Right lobe of liver (tissue), 6 donors: ENCODE measurements around the gene SLC46A1. TPM values are rescaled to one million over a fixed set of nuclear protein-coding genes. Genes with fewer than 3 reads are reported as not detected.

Experiments used
- ATAC-seq, 4 donors: fragments of 200-7000 bp; cut with Tn5 transposase; one replicate each; pipeline ENCODE4 v1.9.1; 2020; ENCODE audit warnings: mild to moderate bottlenecking in 4 of 4, moderate library complexity in 4 of 4
- DNase-seq, 3 donors: peaks; one replicate each; pipeline ENCODE4 v3.0.0-alpha.2; 2020
- H3K27ac ChIP-seq, 3 donors: fragments of 200-600 bp; one replicate each; pipeline ENCODE4 v1.8.0; 2022
- H3K27me3 ChIP-seq, 2 donors: fragments of 200-600 bp; one replicate each; pipeline ENCODE4 v1.8.0; 2022
- H3K36me3 ChIP-seq, 4 donors: fragments of 200-600 bp; sonication (generic) in 1 of 4; one replicate each; pipeline versions ENCODE4 v1.5.1 to v1.8.0; 2017 to 2022; ENCODE audit warnings: control low read depth in 1 of 4
- H3K4me1 ChIP-seq, 4 donors: fragments of 200-600 bp; sonication (generic) in 1 of 4; one replicate each; pipeline versions ENCODE4 v1.5.1 to v1.8.0; 2017 to 2022; ENCODE audit warnings: control low read depth in 1 of 4
- H3K4me3 ChIP-seq, 3 donors: fragments of 200-600 bp; one replicate each; pipeline ENCODE4 v1.8.0; 2022
- H3K9me3 ChIP-seq, 4 donors: fragments of 200-600 bp; sonication (generic) in 1 of 4; one replicate each; pipeline versions ENCODE4 v1.5.1 to v1.8.0; 2017 to 2022; ENCODE audit warnings: control low read depth in 1 of 4
- POLR2A ChIP-seq: fragments of 450-650 bp; IDR thresholded peaks from one replicate; pipeline ENCODE4 v1.6.1; 2017; ENCODE audit warnings: antibody characterized with exemption, mild to moderate bottlenecking
- WGBS: methylation state at CpG from one replicate; pipeline ENCODE4 v1.1.6; 2018; ENCODE audit warnings: low coverage, low lambda C conversion rate; ENCODE audit not compliant: insufficient coverage; ENCODE audit errors: missing lambda C conversion rate; 5-methylcytosine and 5-hydroxymethylcytosine counted together
- intact Hi-C, 2 donors: fragments of 100-400 bp; cut with DNase I; formaldehyde crosslinking; loops; one replicate each; pipeline versions ENCODE4 v1.11.2 to v1.14.1; 2022
- total RNA-seq, 6 experiments: library from RNA; depleted of rRNA in 2 of 6; stranded (reverse); fragments of >200 nt in 2 of 6; fragmentation: NEBNext Ultra II Directional in 3 of 6; extraction: Animal tissue kit (Norgen Biotek cat#: 25700) in 3 of 6; gene quantifications; one replicate each; pipeline versions ENCODE4 v1.1.0 to v1.2.4, GENCODE V29; 2016 to 2023
- TF ChIP-seq, protein P1 (sequence below), 4 donors: fragments of 200-600 bp in 3 of 4; fragments of 450-650 bp in 1 of 4; IDR thresholded peaks; one replicate each; pipeline versions ENCODE4 v1.5.1 to v1.8.0; 2016 to 2022; ENCODE audit warnings: antibody characterized with exemption in 4 of 4, mild to moderate bottlenecking in 2 of 4
- donor health status: DM: no; HTN: yes; CAD: no.
- donor health status: DM: no; HTN: no; CAD: no.
- donor health status: DM: no; HTN: no; CAD: no.
- donor health status: DM: no; HTN: yes; CAD: no.
- donor health status: DM: no; HTN: yes; CAD: no.

Gene SLC46A1
- total RNA-seq, 6 experiments from 2014 or later: 22.1 to 44.6 (median 32.1) TPM

DNA sequence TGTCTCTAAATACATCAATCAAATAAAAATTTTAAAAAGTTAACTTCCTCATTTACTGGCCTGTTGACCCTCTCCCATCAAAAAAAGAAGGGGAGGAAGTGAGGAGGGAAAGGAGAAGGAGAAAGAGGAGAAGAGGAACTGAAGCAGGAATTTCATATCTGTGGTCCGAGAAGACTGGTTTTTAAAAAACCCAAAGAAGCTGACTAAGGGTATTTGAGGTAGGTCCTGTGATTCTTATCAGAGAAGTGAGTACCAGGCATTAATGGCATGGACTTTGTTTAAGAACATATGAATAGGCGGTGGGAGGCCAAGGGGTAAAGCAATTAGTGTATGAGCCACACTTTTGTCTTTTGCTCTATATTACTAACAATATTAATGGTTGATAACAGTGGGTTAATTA lies 2.0 kb downstream of the SLC46A1 start:
- peaks cover 0 to 32% (median 11%) of the 10 kb centered on the region in 4 donors for H3K4me1 ChIP-seq
- intact Hi-C loops: no loop called here

GRCh38 chr17:28402844-28403243 lies 3.2 kb downstream of the SLC46A1 start:
- no peak for DNase-seq
- no peak overlapping the region for H3K4me3 ChIP-seq
- peaks cover 0 to 44% (median 19%) of the 10 kb centered on the region in 4 donors for H3K4me1 ChIP-seq
- peaks cover 0 to 44% (median 10%) of the 10 kb centered on the region in 4 donors for H3K36me3 ChIP-seq
- no peaks in the 10 kb centered on the region for H3K27me3 ChIP-seq
- intact Hi-C loops: no loop called here
- TF ChIP-seq, protein P1, sequence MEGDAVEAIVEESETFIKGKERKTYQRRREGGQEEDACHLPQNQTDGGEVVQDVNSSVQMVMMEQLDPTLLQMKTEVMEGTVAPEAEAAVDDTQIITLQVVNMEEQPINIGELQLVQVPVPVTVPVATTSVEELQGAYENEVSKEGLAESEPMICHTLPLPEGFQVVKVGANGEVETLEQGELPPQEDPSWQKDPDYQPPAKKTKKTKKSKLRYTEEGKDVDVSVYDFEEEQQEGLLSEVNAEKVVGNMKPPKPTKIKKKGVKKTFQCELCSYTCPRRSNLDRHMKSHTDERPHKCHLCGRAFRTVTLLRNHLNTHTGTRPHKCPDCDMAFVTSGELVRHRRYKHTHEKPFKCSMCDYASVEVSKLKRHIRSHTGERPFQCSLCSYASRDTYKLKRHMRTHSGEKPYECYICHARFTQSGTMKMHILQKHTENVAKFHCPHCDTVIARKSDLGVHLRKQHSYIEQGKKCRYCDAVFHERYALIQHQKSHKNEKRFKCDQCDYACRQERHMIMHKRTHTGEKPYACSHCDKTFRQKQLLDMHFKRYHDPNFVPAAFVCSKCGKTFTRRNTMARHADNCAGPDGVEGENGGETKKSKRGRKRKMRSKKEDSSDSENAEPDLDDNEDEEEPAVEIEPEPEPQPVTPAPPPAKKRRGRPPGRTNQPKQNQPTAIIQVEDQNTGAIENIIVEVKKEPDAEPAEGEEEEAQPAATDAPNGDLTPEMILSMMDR (IDR thresholded peaks at IDR 0.05): no peak
- TF ChIP-seq POLR2A: no peak
- H3K27ac ChIP-seq: no peak overlapping the region
- no peaks in the 10 kb centered on the region for H3K9me3 ChIP-seq
- WGBS: 90% methylated on average over 5 of the region's 6 CpGs
- ATAC-seq: no peak

More for the DNA sequence above, 2.0 kb downstream of the SLC46A1 start:
- H3K4me3 ChIP-seq: peak overlapping the region in 2 of 3 donors; percentile 93 to 94
- no peaks in the 10 kb centered on the region for H3K27me3 ChIP-seq
- H3K9me3 ChIP-seq: no peaks in the 10 kb centered on the region
- WGBS: 36% methylated on average over 2 of the region's 2 CpGs
- DNase-seq: no peak
- ATAC-seq: no peak
- peak overlapping the region in 1 of 3 donors; percentile 5 for H3K27ac ChIP-seq
- H3K36me3 ChIP-seq: peaks cover 0 to 43% (median 10%) of the 10 kb centered on the region in 4 donors
- TF ChIP-seq, protein P1 (IDR thresholded peaks at IDR 0.05): no peak
- no peak for TF ChIP-seq POLR2A

GRCh38 chr17:28402224-28402630 lies 3.8 kb downstream of the SLC46A1 start:
- ATAC-seq: no peak
- H3K9me3 ChIP-seq: no peaks in the 10 kb centered on the region
- no peaks in the 10 kb centered on the region for H3K27me3 ChIP-seq
- no peak overlapping the region for H3K27ac ChIP-seq
- no peak for TF ChIP-seq POLR2A
- intact Hi-C loops: no loop called here
- peaks cover 0 to 50% (median 21%) of the 10 kb centered on the region in 4 donors for H3K4me1 ChIP-seq
- 20% methylated on average over 2 of the region's 3 CpGs for WGBS
- DNase-seq: no peak
- no peak overlapping the region for H3K4me3 ChIP-seq
- H3K36me3 ChIP-seq: peaks cover 0 to 44% (median 10%) of the 10 kb centered on the region in 4 donors

- intact Hi-C loops: no loop called here
- Histone ChIP-seq H3K27ac (no peak overlapping the region), H3K4me3 (no peak overlapping the region), H3K4me1 (peaks cover 0 to 46% (median 18%) of the 10 kb centered on the region in 4 donors), H3K36me3 (peaks cover 0 to 51% (median 10%) of the 10 kb centered on the region in 4 donors), H3K27me3 (no peaks in the 10 kb centered on the region), H3K9me3 (no peaks in the 10 kb centered on the region)
- no peak for TF ChIP-seq POLR2A
- TF ChIP-seq, protein P1 (IDR thresholded peaks at IDR 0.05): no peak
- DNase-seq: no peak
- 63% methylated on average over 2 of the region's 4 CpGs for WGBS
- no peak for ATAC-seq
Measured at GRCh38 chr17:28399808-28400207, 6.2 kb downstream of the SLC46A1 start.

DNA sequence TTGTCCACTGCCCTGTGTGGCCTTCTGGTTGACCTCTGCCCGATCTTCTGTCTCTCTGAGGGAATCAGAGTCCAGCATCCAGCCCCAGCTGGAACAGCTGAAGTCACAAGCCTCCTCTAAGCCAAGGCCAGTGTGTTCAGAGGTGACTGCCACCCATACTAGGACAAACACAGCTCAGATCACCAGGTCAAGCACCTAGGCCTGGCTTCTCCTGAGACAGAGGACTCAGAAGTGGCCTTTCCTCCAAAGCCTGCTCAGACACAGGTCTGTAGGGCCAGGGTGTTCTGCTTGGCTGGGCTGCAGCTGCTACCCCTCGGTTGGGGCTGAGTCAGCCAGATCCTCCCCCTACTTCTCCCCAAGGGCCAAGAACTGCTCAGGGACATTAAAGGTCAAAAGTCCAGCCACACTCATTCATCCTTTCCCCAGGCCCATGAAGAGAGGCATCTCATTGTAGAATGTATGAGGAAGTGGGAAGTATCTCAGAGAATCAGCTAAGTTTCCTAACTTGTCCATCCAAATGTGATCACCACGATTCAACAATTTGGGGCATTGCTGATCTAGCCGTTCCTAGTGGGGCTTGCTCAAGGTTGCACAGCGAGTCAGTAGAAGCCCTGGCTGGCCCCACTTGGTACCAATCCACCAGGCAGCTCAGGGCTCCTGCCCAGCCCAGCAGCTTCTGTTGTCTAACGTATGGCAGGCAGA lies 7.6 kb downstream of the SLC46A1 start:
- Histone ChIP-seq H3K27ac (peak overlapping the region in 2 of 3 donors; percentile 36 to 65), H3K36me3 (peaks cover 0 to 50% (median 10%) of the 10 kb centered on the region in 4 donors), H3K4me1 (peaks cover 0 to 32% (median 12%) of the 10 kb centered on the region in 4 donors), H3K4me3 (no peak overlapping the region), H3K27me3 (no peaks in the 10 kb centered on the region), H3K9me3 (no peaks in the 10 kb centered on the region)
- ATAC-seq: peak; percentile 74 to 82 (median 78)
- peak in 2 of 3 donors; percentile 81 to 82 for DNase-seq
- TF ChIP-seq, protein P1 (IDR thresholded peaks at IDR 0.05): no peak
- TF ChIP-seq POLR2A: no peak
- WGBS: 35% methylated on average over 5 of the region's 6 CpGs
- intact Hi-C loops: no loop called here
